Inflammatory macrophage treated with lipopolysaccharide for 1 hour (primary cell): ENCODE results near the gene CRB3.

Experiments
- DNase-seq, 2 donors: peaks; one replicate each; pipeline ENCODE4 v3.0.0-alpha.2; 2020 to 2022

Gene CRB3

GRCh38 chr19:6470173-6470572 is 6.1 kb downstream of the CRB3 start:
- DNase-seq = no peak

- no peak for DNase-seq
Observed at GRCh38 chr19:6471076-6471475, 7.0 kb downstream of the CRB3 start.

GRCh38 chr19:6472713-6473112 is 8.6 kb downstream of the CRB3 start:
- no peak for DNase-seq

- DNase-seq = no peak
Observed at GRCh38 chr19:6473647-6474046, 9.6 kb downstream of the CRB3 start.

GRCh38 chr19:6475321-6476108 is 11.4 kb downstream of the CRB3 start:
- no peak for DNase-seq

GRCh38 chr19:6476155-6476895 is 12.3 kb downstream of the CRB3 start:
- peak; percentile 17 to 75 for DNase-seq

- DNase-seq = no peak
Observed at GRCh38 chr19:6476896-6477431, 12.9 kb downstream of the CRB3 start.

- DNase-seq = no peak
Observed at GRCh38 chr19:6478815-6479214, 14.7 kb downstream of the CRB3 start.

- DNase-seq = no peak
Observed at GRCh38 chr19:6479836-6480398, 15.8 kb downstream of the CRB3 start.

- DNase-seq = no peak
Observed at GRCh38 chr19:6480848-6481415, 16.9 kb downstream of the CRB3 start.

- peak; percentile 42 to 56 for DNase-seq
Observed at GRCh38 chr19:6481541-6482342, 17.7 kb downstream of the CRB3 start, which contains the start of gene DENND1C. Gene DENND1C, minus strand, starts transcription at chr19:6481787. Its CDS starts 92 bp downstream, at chr19:6481695.

GRCh38 chr19:6482343-6482686 is 18.2 kb downstream of the CRB3 start:
- DNase-seq = no peak

GRCh38 chr19:6483235-6483634 is 19.2 kb downstream of the CRB3 start:
- DNase-seq = no peak

GRCh38 chr19:6484230-6484629 is 20.2 kb downstream of the CRB3 start:
- DNase-seq = no peak

- DNase-seq = no peak
Observed at GRCh38 chr19:6484831-6485230, 20.8 kb downstream of the CRB3 start.

- DNase-seq = peak in 1 of 2 donors; percentile 18
Observed at GRCh38 chr19:6489278-6490061, 25.4 kb downstream of the CRB3 start.

- DNase-seq = no peak
Observed at GRCh38 chr19:6490134-6490533, 26.1 kb downstream of the CRB3 start.

GRCh38 chr19:6491802-6492592 is 27.9 kb downstream of the CRB3 start:
- DNase-seq = no peak

GRCh38 chr19:6494438-6495036 is 30.5 kb downstream of the CRB3 start:
- DNase-seq = no peak

GRCh38 chr19:6495947-6496346 is 31.9 kb downstream of the CRB3 start:
- no peak for DNase-seq
